ENCODE results near the gene P4HTM.

Gene P4HTM

DNA sequence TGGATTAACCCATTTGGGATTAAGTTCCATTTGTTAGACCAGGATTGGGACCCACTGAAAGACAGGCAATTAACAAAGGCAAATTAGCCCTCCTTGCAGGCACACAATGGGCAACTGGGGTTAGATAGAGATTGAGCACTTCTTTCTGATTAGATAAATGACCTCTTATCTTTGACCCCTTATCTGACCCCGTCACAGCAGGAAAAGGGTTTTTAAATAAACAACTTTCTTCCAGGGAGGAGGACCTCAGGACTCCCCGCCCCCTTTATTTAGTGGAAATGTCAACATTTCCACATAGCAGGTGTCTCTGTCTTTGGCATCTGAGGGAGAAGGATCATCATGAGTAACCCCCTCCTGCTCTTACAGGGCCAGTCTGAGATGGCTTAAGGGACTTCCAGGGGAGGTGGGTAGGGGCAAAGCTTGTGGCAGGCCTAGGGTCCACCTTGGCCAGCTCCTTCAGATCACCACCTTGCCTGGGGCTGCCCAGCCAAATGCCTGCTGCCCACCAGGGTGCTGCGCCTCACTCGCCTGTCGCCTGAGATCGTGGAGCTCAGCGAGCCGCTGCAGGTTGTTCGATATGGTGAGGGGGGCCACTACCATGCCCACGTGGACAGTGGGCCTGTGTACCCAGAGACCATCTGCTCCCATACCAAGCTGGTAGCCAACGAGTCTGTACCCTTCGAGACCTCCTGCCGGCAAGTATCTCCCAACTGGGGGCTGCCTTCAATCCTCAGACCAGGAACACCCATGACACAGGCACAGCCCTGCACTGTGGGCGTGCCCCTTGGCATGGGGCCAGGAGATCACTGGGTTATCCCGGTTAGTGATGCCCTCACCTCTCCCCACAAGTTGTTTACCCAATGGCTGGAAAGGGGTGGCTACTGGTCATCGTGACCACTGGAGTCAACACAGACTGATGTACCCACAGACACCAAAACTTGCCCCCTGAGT, 14.6 kb downstream of the P4HTM start:
- TF ChIP-seq KLF10 (tag by site-specific recombination; IDR thresholded peaks at IDR 0.05) (peak; percentile 57; the same call in 1 of the 2 replicates), KLF1 (tag by site-specific recombination; IDR thresholded peaks at IDR 0.05) (peak; percentile 43), GLIS2 (tag by site-specific recombination; IDR thresholded peaks at IDR 0.05) (0 out of 2 replicates have a peak, but pooled peaks have one; percentile 11), PATZ1 (tag by site-specific recombination; IDR thresholded peaks at IDR 0.05) (no peak), ZNF423 (tag by site-specific recombination; IDR thresholded peaks at IDR 0.05) (no peak), KLF9 (tag by site-specific recombination; IDR thresholded peaks at IDR 0.05; ENCODE audit: low read depth) (peak; percentile 58; the same call in 1 of the 2 replicates), ZNF112 (tag by site-specific recombination; IDR thresholded peaks at IDR 0.05) (no peak), ZFHX2 (tag by site-specific recombination; conservative IDR thresholded peaks at IDR 0.05) (peak; percentile 42; the same call in 1 of the 2 replicates), ZNF302 (tag by site-specific recombination; IDR thresholded peaks at IDR 0.05; ENCODE audit: low read depth) (no peak)
- peaks cover 0 to 6% of the 10 kb centered on the region in 2 experiments; a peak in 1 of 3 replicates for H3K36me3 ChIP-seq (ENCODE audit: control insufficient read depth in 2 of 2, insufficient read depth in 1 of 2, low read length in 2 of 2)
- ChIA-PET CTCF (no interaction called here), POLR2A (interaction anchor here (1.1 to 4.4 kb wide), 3 partner anchors 8 to 17 kb away, joined by 4 to 61 read pairs (median 34); partner anchors contain the start of genes NDUFAF3 and P4HTM)
- H3K9me3 ChIP-seq (ENCODE audit: control insufficient read depth, insufficient read depth, low read depth, low read length) = no peaks in the 10 kb centered on the region
- no peak overlapping the region for H3K4me3 ChIP-seq (ENCODE audit: low read depth, low read length)
- H3K4me1 ChIP-seq (ENCODE audit: control insufficient read depth, insufficient read depth, low read length) = peaks cover 4% of the 10 kb centered on the region; the same call in 1 of the 2 replicates
- H3K27ac ChIP-seq (ENCODE audit: extremely low read depth, low read depth, low read length) = no peak overlapping the region

DNA sequence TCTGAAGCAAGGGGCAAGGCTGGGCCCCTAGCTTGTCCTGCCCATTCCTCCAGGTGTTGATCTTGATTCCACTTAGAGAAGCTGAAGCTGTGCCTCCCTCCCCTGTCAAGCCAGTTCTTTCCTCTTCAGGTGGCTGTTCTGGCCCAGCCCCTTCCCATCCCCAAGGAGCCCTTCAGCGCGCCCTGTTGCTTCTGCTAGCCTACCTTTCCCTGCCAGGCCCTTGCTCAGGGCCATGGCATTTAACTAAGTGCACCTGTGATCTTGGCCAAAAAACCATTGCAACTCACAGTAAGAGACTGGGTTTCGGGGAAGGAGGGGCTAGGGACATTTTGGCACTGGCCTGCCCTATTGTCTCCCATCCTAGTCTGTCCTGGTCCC, 15.3 kb downstream of the P4HTM start:
- H3K4me3 ChIP-seq (ENCODE audit: low read depth, low read length) = no peak overlapping the region
- POLR2A ChIA-PET = interaction anchor here (1.1 to 4.4 kb wide), 4 partner anchors 9 to 89 kb away, joined by 4 to 61 read pairs (median 29); partner anchors contain the start of genes NDUFAF3, P4HTM and QRICH1
- no peak overlapping the region for H3K27ac ChIP-seq (ENCODE audit: extremely low read depth, low read depth, low read length)
- no peak for TF ChIP-seq INSM2 (tag by site-specific recombination; IDR thresholded peaks at IDR 0.05)
- no peak for TF ChIP-seq ZNF19 (tag by site-specific recombination; IDR thresholded peaks at IDR 0.05; ENCODE audit: low read depth)
- TF ChIP-seq ZBTB11 (tag by site-specific recombination; conservative IDR thresholded peaks at IDR 0.05; ENCODE audit: low read depth) = no peak
- peak; percentile 37 for TF ChIP-seq SCRT2 (tag by site-specific recombination; IDR thresholded peaks at IDR 0.05)
- TF ChIP-seq ZNF629 (tag by site-specific recombination; IDR thresholded peaks at IDR 0.05) = no peak
- no peak for TF ChIP-seq ZNF777 (tag by site-specific recombination; IDR thresholded peaks at IDR 0.05; ENCODE audit: borderline replicate concordance)
- no peak for TF ChIP-seq ZNF112 (tag by site-specific recombination; IDR thresholded peaks at IDR 0.05)
- TF ChIP-seq ZNF169 (tag by site-specific recombination; IDR thresholded peaks at IDR 0.05) = no peak
- no peak for TF ChIP-seq PBX3 (CRISPR knock-in tag; IDR thresholded peaks at IDR 0.05)
- CTCF ChIA-PET = no interaction called here
- H3K9me3 ChIP-seq (ENCODE audit: control insufficient read depth, insufficient read depth, low read depth, low read length) = no peaks in the 10 kb centered on the region
- H3K4me1 ChIP-seq (ENCODE audit: control insufficient read depth, insufficient read depth, low read length) = no peaks in the 10 kb centered on the region
- peaks cover 0 to 6% of the 10 kb centered on the region in 2 experiments; a peak in 1 of 3 replicates for H3K36me3 ChIP-seq (ENCODE audit: control insufficient read depth in 2 of 2, insufficient read depth in 1 of 2, low read length in 2 of 2)

Measured in HEK293 (cell line).